Suprapubic skin (tissue), 3 donors: ENCODE measurements around the gene NOS3.

Experiments
- CTCF ChIP-seq, 2 donors: fragments of 200-600 bp in 1 of 2; fragments of 450-650 bp in 1 of 2; sonication (generic) in 1 of 2; IDR thresholded peaks; one replicate each; pipeline ENCODE4 v1.5.1; 2016 to 2019; ENCODE audit warnings: antibody characterized with exemption in 2 of 2, mild to moderate bottlenecking in 1 of 2, moderate library complexity in 1 of 2
- EP300 ChIP-seq: sonication (generic); formaldehyde crosslinking; IDR thresholded peaks from one replicate; pipeline ENCODE4 v1.6.1; 2017; ENCODE audit warnings: antibody characterized with exemption

- no peak for TF ChIP-seq CTCF (IDR thresholded peaks at IDR 0.05)
- TF ChIP-seq EP300 = no peak
Observed at GRCh38 chr7:150962290-150962552, 28.6 kb upstream of the NOS3 start.
